GM21515 (cell line): ENCODE measurements around the gene LEUTX.
A peak's percentile ranks its signal among the peaks of the same experiment; 100 is the strongest.

Source experiments
- ATAC-seq: cut with Tn5 transposase; IDR thresholded peaks from one replicate; pipeline ENCODE4 v1.9.1; 2021; ENCODE audit not compliant: unreplicated experiment

The LEUTX gene

GRCh38 chr19:39820696-39821095 lies 42.0 kb downstream of the LEUTX start:
- ATAC-seq = no peak

GRCh38 chr19:39823686-39824085 lies 45.0 kb downstream of the LEUTX start:
- ATAC-seq = no peak

DNA sequence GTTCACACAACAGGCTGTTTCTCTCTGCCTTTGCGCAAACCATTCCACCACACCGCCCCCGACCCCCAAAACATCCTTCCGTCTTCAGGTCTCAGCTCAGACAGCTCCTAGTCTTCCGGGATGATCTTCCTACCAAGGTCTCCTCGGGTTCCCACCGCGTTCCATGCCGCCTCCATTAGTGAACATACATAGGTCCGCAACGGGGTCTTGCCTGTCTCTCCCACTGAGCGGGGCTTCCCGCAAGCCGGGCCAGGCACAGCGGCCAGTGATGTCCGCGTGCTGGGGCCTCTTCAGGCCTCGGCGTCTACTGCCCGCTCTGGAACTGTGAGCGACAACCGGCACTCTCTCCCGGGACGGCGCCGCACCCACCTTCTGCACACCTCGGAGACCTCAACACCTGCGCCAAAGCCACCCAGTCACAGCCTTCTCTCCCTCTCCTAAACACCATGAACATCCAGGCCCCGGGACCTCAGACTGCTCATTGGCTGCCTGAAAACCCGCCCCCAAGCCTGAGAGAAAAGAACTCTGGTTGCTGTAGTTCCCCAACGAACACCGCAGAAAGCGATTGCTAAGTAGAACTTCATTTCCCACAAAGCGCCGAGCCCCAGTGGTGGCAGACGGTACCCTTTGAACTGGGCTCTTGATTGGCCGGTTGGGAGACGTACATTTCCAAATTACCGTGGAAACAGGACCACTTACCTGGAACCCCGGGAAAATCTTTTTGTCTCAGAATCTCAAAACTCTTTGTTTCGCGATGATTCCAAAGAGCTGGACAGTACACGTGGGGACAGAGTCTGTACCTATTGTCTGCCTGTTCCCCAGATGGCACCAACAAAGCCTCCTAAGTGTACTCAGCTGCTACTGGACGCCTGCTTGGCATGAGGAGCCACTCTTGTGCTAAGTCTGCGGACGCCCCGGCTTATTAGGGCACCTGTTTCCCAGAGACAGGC lies 45.8 kb downstream of the LEUTX start:
- peak; percentile 82 for ATAC-seq

GRCh38 chr19:39825093-39825463 lies 46.4 kb downstream of the LEUTX start:
- ATAC-seq = no peak

DNA sequence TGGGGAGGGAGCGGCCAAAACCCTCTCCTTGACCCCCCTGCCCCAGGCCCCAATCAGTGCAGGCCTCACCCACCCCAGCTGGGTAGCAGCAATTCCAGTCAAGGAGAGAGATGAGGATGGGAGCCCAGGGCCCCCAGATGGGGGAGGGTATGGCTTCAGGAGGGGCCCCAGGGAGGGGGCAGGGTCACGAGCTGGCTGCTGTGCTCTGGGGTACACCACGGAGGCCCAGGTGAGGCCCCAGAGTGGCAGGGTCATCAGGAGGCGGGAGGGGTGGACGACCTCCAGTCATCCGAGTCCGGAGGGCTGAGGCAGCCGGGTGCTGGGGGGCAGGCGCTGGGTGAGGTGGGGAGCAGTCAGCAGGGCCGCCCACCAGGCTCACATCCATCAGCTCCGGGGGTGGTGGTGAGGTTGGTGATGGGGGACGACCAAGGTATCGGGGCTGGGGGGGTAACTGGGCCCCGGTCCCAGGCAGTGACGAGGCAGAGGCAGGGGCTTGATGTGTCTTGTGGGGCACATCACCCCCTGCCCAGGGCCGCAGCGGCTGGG lies 47.0 kb downstream of the LEUTX start:
- no peak for ATAC-seq

GRCh38 chr19:39826311-39826945 lies 47.8 kb downstream of the LEUTX start:
- no peak for ATAC-seq

DNA sequence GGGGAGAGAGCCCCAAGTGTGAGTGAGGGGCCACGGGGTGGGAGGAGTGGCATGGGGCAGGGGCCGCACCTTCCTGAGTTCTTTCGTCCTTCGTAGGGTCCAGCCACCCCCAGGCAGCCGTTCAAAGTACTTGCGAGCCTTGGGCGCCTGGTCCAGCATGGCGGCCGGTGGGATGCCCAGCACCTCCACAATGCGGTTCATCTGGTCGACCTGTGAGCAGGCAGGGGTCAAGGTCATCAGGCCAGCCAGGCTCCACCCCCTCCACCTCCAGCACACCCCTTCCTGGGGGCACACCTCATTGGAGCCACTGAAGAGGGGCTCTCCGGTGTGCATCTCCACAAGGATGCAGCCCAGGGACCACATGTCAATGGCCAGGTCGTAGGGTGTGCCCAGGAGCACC lies 48.6 kb downstream of the LEUTX start:
- ATAC-seq = no peak

GRCh38 chr19:39828015-39828653 lies 49.5 kb downstream of the LEUTX start:
- no peak for ATAC-seq

- no peak for ATAC-seq
These were observed 50.0 kb downstream of the LEUTX start for GRCh38 chr19:39828654-39829032.

GRCh38 chr19:39829702-39830275 lies 51.1 kb downstream of the LEUTX start:
- ATAC-seq = no peak

DNA sequence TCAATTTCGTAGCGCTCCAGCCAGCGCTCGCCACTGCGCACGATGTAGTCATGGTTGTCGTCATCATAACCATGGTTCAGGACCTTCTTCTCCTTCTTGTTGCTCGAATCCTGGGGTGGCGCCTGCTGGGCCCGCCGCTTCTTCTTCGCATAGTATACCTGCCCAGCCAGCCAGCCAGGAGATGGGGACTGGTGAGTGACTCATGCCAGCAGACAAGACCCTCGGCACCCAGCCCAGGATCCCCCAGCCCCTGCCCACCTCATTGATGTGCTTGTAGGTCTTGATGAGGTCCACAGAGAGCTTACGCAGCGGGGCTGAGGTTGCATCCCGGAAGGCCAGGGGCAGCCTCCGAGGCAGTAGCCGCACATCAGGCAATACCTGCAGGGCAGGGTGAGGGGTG lies 51.8 kb downstream of the LEUTX start:
- ATAC-seq = no peak

GRCh38 chr19:39830847-39831246 lies 52.2 kb downstream of the LEUTX start:
- ATAC-seq = no peak

GRCh38 chr19:39831679-39832078 lies 53.0 kb downstream of the LEUTX start:
- no peak for ATAC-seq

GRCh38 chr19:39832341-39833083 lies 53.9 kb downstream of the LEUTX start:
- ATAC-seq = no peak

- ATAC-seq = no peak
These were observed 54.5 kb downstream of the LEUTX start for GRCh38 chr19:39833160-39833463.

DNA sequence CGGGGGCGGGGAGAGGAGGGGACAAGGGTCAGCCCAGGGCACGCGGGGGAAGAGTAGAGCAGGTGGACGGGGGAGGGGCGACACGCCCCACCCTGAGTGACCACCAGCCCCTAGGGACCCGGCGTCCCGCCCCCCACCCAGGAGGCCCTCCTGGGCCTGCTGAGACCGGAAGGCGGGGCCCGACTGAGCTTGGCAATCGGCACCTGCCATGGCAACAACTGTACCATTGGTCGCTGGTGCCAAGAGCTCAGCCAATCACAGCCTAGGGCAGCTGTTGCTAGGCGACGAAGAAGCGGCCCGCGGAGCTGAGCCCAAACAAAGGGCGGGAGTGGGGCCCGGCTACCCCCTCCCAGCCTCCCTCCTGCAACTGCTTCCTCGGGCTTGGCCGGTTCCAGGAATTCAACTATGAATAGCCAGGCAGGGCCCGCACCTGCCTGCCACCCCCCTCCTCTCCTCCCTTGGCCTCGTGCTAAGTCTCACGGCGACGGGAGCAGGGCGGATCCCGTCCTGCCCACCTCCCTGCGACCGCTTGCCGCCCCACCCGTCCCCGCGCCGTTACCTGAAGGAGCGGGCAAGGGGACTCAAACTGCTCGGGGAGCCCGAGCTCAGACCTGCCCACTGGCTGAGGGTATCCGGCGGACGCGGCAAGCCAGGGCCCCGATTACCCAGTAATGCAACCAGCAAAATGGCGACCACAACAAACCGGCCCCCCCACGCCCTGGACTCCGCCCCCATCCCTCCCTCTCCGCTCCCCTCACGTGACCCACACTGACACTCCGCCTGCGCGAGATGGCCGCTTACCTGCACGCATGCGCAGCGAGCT lies 55.0 kb downstream of the LEUTX start, which contains the start of gene DYRK1B:
DYRK1B (minus strand) TSS at position 699 of the 823 bp plus-strand sequence. CDS start 2,295 bp downstream, outside the sequence.
- peak; percentile 82 for ATAC-seq

- ATAC-seq = no peak
These were observed 55.7 kb downstream of the LEUTX start for GRCh38 chr19:39834287-39834841.
